BJ (cell line): Measurements from ENCODE around the gene ARHGAP19. TPM values are rescaled to one million over a fixed set of nuclear protein-coding genes. Genes with fewer than 3 reads are reported as not detected.
A peak's percentile ranks its signal among the peaks of the same experiment; 100 is the strongest.

Experiments used
- CTCF ChIA-PET: fragments of 350-600 bp; formaldehyde crosslinking; extraction: SDS; loops from one replicate; lab custom pipeline; 2021; ENCODE audit warnings: antibody characterized with exemption, inconsistent platforms; lab: Yijun Ruan, JAX
- POLR2A ChIA-PET: fragments of 300-600 bp; sonication (Branson Sonifier 250); formaldehyde crosslinking; extraction: SDS; loops from one replicate; lab custom pipeline; 2021; ENCODE audit warnings: antibody characterized with exemption; lab: Charles Lee
- DNase-seq: peaks from one replicate; pipeline ENCODE4 v3.0.0-alpha.2; 2011; ENCODE audit warnings: low read depth
- H3K27me3 ChIP-seq: 2 replicates; pipeline ENCODE4 v1.6.0; 2011; ENCODE audit warnings: low read length; ENCODE audit not compliant: control insufficient read depth, insufficient read depth
- H3K36me3 ChIP-seq: 2 replicates; pipeline ENCODE4 v1.5.1; 2011; ENCODE audit warnings: low read length; ENCODE audit not compliant: control insufficient read depth, insufficient read depth
- H3K4me3 ChIP-seq: 2 replicates; pipeline ENCODE4 v1.5.1; 2011; ENCODE audit warnings: low read depth, mild to moderate bottlenecking, control low read depth, low read length
- polyA plus RNA-seq: library from polyadenylated mRNA; depleted of rRNA; stranded (reverse); fragments of >200 nt; gene quantifications from 2 replicates; pipeline ENCODE4 v1.2.3, GENCODE V29; 2011
- TF ChIP-seq, protein P1 (sequence below): IDR thresholded peaks from 2 replicates; pipeline ENCODE4 v1.5.1; 2011; ENCODE audit warnings: low read depth, mild to moderate bottlenecking, control low read depth, inconsistent platforms, low read length, moderate library complexity; ENCODE audit not compliant: insufficient read depth

Gene ARHGAP19
- polyA plus RNA-seq, 1 experiment: 2.4 TPM

DNA sequence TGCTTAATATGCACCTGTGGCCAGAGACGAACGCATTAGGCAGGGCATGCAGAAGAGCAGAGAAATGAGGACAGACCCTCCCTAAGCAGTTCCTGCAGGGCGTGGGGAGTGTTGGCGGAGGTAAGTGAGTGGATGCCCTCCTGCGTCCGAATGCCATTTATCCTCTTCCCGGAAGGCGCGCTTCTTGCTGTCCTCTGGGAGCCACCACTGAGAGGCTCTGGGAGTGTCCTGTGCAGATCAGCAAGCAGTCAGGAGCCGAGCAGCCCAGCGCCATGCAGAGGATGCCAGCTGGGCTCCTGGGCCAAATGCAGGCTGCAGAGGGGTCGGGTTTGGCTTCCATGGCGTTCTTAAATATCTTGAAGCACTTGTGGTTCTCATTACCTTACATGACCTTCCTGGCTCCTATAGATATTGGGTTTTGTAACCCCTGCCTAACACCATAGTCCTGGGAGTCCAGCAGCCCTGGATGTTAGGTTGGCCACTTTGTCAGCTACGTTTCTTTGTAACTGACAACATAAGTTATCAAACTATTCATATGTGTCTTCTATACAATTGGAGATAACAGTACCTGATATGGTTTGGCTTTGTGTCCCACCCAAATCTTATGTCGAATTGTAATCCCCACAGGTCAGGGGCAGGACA, 76.7 kb downstream of the ARHGAP19 start:
- TF ChIP-seq, protein P1, sequence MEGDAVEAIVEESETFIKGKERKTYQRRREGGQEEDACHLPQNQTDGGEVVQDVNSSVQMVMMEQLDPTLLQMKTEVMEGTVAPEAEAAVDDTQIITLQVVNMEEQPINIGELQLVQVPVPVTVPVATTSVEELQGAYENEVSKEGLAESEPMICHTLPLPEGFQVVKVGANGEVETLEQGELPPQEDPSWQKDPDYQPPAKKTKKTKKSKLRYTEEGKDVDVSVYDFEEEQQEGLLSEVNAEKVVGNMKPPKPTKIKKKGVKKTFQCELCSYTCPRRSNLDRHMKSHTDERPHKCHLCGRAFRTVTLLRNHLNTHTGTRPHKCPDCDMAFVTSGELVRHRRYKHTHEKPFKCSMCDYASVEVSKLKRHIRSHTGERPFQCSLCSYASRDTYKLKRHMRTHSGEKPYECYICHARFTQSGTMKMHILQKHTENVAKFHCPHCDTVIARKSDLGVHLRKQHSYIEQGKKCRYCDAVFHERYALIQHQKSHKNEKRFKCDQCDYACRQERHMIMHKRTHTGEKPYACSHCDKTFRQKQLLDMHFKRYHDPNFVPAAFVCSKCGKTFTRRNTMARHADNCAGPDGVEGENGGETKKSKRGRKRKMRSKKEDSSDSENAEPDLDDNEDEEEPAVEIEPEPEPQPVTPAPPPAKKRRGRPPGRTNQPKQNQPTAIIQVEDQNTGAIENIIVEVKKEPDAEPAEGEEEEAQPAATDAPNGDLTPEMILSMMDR: no peak
- H3K36me3 ChIP-seq: no peaks in the 10 kb centered on the region
- no peak overlapping the region for H3K4me3 ChIP-seq
- CTCF ChIA-PET: interaction anchor here (3.6 to 3.7 kb wide), 2 partner anchors 19 to 143 kb away, joined by 10 to 15 read pairs; no protein-coding TSS in a partner anchor
- no peak for DNase-seq
- POLR2A ChIA-PET: no interaction called here
- no peaks in the 10 kb centered on the region for H3K27me3 ChIP-seq

- TF ChIP-seq, protein P1: no peak
- no peak overlapping the region for H3K4me3 ChIP-seq
- ChIA-PET CTCF (interaction anchor here (0.7 to 9.3 kb wide), 2 partner anchors 17 to 137 kb away, joined by 3 to 188 read pairs; no protein-coding TSS in a partner anchor), POLR2A (no interaction called here)
- H3K36me3 ChIP-seq: no peaks in the 10 kb centered on the region
- no peaks in the 10 kb centered on the region for H3K27me3 ChIP-seq
- no peak for DNase-seq
These were observed 79.0 kb downstream of the ARHGAP19 start for GRCh38 chr10:97213431-97213830.

GRCh38 chr10:97211229-97211628, 81.2 kb downstream of the ARHGAP19 start:
- ChIA-PET CTCF (interaction anchor here (0.8 to 9.3 kb wide), 30 partner anchors 9 to 1471 kb away, joined by 3 to 188 read pairs (median 5); no protein-coding TSS in a partner anchor), POLR2A (interaction anchor here (1.1 kb wide), 1 partner anchor 138 kb away, joined by 3 read pairs; no protein-coding TSS in a partner anchor)
- H3K27me3 ChIP-seq: no peaks in the 10 kb centered on the region
- TF ChIP-seq, protein P1: no peak
- H3K36me3 ChIP-seq: no peaks in the 10 kb centered on the region
- DNase-seq: no peak
- no peak overlapping the region for H3K4me3 ChIP-seq

DNA sequence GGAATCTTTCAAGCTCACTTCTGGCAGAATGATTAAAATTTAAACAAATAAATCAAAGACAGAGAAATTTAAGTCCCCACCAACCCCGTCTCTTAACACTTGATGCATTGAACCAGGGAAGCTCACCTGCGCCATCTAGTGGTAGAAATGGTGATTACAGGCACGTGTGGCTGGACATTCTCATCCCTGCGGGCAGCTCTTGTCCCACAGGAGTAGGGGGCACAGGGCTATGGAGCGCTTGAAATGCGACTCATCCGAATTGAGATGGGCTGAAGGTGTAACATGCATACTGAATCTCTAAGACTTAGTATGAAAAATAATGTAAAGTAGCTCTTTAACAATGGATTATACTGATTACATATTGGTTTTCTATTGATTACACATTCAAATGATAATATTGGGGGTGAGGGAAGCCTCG, 81.9 kb downstream of the ARHGAP19 start:
- no peaks in the 10 kb centered on the region for H3K36me3 ChIP-seq
- CTCF ChIA-PET: interaction anchor here (0.6 to 9.3 kb wide), 37 partner anchors 9 to 1470 kb away, joined by 3 to 188 read pairs (median 4); no protein-coding TSS in a partner anchor
- H3K27me3 ChIP-seq: no peaks in the 10 kb centered on the region
- TF ChIP-seq, protein P1: peak; percentile 95
- POLR2A ChIA-PET: interaction anchor here (1.1 kb wide), 1 partner anchor 138 kb away, joined by 3 read pairs; no protein-coding TSS in a partner anchor
- no peak overlapping the region for H3K4me3 ChIP-seq
- DNase-seq: no peak

- ChIA-PET CTCF (interaction anchor here (1.1 to 9.3 kb wide), 6 partner anchors 9 to 837 kb away, joined by 3 to 188 read pairs (median 20); no protein-coding TSS in a partner anchor), POLR2A (no interaction called here)
- TF ChIP-seq, protein P1: no peak
- H3K4me3 ChIP-seq: no peak overlapping the region
- H3K27me3 ChIP-seq: no peaks in the 10 kb centered on the region
- no peak for DNase-seq
- no peaks in the 10 kb centered on the region for H3K36me3 ChIP-seq
These were observed 84.6 kb downstream of the ARHGAP19 start for GRCh38 chr10:97207756-97208346.
